LHCN-M2 (cell line): ENCODE data around the gene VSIG10L2. TPM values are rescaled to one million over a fixed set of nuclear protein-coding genes. Genes with fewer than 3 reads are reported as not detected.
"Not testable (repeated sequence)": the region's sequence is repeated elsewhere in the genome, so short reads cannot be mapped to it uniquely, and the experiment has no call there.

ENCODE experiments used
- DNase-seq: peaks from one replicate; pipeline ENCODE4 v3.0.0-alpha.2; 2012; ENCODE audit warnings: low read depth
- polyA plus RNA-seq: library from polyadenylated mRNA; unstranded; fragments of >200 nt; gene quantifications from one replicate; pipeline ENCODE4 v1.2.1, GENCODE V29; 2012; ENCODE audit warnings: missing spikeins
- total RNA-seq: library from RNA; depleted of rRNA; stranded (reverse); fragments of >200 nt; gene quantifications from 2 replicates; pipeline ENCODE4 v1.2.3, GENCODE V29; 2014; rRNA removed

The VSIG10L2 gene
- not detected in 2 replicates for total RNA-seq
- polyA plus RNA-seq: not detected

DNA sequence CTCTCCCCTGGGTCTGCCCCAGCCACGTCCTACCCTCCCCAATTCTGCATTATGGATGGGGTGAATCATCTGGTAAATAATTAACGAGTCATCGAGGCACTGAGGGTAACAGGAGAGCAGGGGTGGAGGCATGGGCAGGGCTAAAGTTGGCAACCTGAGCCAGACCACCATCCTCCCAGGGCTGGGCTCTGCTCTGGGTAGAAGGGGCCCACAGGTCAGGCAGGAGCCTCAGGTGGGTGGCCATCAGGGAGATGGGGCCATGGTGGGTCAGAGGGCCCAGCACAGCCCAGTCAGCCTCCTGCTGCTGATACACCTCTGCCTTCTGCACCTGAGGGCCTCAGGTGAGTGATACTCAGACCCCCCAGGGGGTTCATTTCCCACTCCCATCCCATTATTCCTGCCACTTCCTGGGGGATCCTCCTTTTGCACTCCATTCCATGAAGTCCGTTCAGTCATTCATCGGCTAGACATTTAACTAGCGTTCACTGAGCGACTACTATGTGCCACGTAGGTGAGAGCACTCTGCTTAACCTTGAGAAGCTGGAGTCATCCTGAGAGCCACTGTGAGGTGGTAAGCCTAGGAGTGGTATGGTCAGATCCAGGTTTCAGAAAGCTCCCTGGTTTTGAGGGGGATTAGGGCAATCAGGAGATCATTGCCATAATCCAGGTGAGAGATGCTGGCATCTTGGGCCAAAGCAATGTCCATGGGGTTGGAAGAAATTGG, at the start of gene VSIG10L2:
Gene VSIG10L2 (plus strand): TSS at position 248 of the 724 bp plus-strand sequence. CDS start 12 bp downstream, at position 260.
- DNase-seq: no peak

DNA sequence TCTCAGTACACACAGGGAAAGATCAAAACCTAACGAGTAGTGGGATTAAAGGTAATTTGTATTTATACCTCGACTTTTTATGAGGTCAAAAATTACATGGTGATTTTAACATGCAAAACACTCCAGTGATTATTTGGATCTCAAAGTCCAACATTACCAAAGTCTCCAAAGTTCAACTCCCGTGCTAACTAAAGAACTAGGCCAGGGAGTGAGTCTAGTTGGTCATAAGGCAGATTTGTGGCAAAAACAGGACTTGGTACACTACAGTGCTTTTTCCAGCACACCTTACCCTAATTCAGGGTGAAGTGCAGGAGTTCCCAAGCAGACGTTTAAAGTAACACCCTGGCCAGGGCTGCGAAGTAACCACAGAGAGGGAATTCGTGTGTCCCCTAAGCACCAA, 44.0 kb upstream of the VSIG10L2 start:
- DNase-seq: no peak

DNA sequence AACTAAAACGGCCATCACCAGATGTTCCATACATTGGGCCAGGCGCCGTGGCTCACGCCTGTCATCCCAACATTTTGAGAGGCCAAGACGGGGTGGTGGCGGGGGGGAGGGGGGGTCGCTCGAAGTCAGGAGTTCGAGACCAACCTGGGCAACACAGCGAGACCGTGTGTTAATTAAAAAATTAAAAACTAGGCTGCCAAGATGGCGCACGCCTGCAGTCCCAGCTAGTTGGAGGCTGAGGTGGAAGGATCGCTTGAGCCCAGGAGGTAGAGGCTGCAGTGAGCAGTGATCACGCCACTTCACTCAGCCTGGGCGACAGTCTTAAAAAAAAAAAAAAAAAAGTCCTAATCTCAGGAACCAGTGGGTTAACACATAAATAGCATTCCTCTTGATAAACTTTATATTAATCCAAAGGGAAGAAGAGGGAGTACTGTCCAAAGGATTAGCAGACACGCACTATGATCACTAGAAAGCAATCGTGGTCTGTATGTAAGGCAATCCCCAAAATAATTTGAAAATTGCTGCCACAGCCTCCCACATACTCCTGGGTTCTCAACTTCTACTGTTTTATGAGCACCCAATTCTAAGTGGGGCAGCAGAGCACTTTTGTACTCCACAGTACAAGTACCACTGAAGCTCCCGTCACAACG, 43.4 kb upstream of the VSIG10L2 start:
- peak; percentile 13 for DNase-seq

DNA sequence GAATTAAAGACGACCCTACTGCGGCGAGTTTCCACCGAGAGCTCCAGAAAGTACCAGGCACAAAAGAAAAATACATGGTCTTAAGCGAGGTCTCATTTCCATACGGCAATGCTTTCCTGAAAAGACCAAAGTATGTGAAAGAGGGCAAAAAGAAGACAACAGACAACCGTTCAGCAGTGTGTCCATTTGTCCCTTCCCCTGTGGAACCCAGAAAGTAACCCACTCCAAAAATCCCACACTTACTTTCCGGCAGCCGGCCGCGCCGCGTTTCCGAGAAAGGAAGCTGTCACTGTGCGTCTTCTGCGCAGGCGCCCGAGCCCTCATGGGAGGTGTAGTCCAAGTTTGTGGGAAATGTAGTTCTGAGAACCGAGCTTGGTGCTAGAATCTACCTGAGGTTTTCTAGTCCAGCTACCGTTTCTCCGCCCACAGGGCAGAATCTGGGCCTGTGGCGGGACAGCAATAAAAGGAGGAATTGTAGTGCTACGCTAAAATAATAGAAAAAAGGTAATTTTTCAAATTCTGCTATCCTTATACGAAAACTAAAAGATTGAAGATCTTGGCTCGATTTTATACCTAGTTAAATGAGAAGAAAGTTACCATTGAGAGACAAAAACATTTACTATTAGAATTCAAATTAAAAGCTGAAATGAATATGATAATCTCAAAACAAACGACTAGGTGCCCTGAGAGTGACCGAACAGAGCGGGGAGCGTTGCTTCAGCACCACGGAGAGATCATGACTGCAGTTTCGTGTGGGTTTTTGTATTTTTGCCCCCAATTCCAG, 42.7 kb upstream of the VSIG10L2 start, which contains the start of gene PUS3:
Gene PUS3 (minus strand): TSS at position 280 of the 784 bp plus-strand sequence. CDS start 6,922 bp downstream, outside the sequence.
- peak; percentile 77 for DNase-seq

DNA sequence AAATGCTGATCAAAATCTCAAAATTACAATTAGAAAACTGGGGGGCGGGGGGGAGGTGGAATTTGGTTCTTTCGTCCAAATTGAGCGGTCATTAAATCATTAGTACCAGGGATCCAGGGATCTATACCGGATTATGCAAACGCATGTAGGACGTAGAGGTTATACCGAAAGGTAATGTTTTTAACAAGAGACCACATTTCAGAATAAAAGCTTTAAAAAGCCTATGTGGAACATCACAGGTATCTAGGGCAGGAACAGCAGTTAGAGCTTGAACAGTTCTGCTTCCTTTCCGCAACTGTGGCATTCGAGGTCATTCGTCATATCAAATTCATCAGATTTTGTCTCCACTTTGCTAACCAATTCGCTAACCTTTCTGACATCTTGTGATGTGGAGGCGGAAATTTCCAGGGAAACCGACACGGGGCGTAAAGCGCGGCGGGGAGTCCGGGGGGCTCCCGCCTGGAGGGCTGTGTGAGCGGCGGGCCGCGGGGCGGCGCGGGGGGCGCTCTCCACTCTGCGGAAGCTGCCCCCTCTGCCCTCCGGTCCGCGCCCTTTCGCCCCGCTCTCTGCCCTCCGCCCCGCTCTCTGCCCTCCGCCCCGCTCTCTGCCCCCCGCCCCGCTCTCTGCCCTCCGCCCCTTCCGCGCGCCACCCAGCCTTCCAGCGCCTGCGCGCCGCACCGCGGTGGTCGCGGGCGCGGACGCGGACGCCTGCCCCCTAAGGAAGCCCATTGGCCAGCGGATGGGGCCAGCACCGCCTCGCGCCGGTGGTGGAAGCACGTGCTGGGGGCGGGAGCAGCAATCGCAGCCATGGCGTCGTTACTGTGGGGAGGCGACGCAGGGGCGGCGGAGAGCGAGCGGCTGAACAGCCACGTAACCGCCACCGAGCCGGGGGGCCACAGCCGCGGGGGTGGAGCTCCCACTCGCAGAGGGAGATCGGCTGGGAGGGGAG, 41.9 kb upstream of the VSIG10L2 start, which contains the start of gene DDX25:
Gene DDX25 (plus strand): TSS at position 798 of the 949 bp plus-strand sequence. CDS start 10 bp downstream, at position 808.
- no peak for DNase-seq

DNA sequence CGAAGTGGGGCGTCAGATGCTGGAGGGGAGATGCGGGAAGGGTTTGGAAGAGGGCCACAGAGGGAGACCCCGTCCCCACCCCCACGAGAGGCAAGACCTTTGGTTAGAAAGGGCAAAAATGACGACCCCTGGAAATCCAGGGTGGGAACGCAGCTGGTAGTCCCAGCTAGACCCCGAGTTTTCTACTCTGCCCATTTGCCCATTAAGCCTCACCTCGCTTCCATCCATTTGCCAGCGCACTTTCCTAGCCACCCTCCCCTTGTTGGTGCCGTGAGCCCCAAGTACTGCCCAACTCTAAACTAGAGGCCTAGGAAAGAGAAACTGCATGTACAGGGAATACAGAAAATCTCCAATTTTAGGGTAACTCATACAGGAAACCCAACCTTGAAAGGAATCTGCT, 41.2 kb upstream of the VSIG10L2 start:
- DNase-seq: no peak

DNA sequence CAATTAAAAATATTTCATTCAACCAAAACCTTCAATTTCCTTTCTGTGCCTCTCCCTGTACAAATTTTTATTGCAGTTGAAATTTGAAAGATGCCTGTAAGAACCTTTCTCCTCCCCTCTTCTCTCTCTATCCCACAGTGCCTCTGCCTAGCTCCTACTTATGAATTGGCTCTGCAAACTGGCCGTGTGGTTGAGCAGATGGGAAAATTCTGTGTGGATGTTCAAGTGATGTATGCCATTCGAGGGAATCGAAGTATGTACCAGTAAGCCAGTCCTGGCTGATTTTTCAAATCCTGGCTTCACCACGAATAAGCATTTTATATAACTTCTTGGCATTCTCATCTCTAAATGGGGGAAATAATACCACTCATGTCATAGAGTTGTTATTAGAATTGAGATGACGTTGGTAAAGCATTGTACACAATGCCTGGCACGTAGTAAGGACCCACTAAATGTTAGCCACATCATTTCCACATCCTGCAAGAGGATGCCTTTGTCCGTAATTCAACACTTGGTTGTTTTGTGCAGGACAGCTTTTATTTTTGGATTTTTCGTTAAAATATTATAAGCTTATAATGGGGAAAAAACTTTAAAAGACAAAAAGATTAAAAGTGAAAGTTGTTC, 35.5 kb upstream of the VSIG10L2 start:
- no peak for DNase-seq

DNA sequence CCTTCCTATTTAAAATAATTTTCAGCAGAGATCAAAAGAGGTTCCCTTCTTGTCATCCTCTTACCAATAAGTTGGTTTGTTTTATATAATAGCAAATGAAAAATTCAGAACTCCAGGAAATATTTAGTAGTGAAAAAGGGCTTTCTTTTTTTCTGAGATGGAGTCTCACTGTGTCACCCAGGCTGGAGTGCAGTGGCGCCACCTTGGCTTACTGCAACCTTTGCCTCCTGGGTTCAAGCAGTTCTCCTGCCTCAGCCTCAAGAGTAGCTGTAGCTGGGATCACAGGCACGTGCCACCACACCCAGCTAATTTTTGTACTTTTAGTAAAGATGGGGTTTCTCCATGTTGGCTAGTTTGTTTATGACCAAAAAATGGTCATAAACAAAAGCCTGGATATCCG, 31.2 kb upstream of the VSIG10L2 start:
- DNase-seq: not testable (repeated sequence)

DNA sequence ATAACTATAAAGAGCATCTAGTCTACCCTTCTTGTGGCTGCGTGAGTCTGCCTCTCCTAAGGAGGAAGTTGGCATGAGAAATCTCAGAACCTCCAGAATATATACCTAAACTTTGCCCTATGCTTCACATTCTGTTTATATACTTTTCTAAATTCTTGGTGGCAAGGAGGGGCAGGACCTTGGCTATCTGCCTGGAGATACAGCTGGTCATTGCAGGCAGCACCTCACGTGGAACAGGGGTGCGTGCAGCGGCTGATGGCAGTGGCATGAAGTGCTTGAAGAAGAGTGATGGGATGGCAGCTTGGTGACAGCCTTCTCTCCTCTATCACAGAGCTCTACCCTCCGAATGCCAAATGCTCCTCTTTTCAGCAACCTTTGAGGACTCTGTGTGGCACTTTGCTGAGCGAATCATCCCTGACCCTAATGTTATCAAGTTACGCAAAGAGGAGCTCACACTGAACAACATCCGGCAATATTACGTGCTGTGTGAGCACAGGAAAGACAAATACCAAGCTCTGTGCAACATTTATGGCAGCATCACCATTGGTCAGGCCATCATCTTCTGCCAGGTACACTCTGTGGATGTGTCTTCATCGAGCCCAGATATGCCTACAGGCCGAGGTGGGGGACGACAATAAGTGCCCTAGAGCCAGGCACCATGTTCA, 29.0 kb upstream of the VSIG10L2 start:
- no peak for DNase-seq

DNA sequence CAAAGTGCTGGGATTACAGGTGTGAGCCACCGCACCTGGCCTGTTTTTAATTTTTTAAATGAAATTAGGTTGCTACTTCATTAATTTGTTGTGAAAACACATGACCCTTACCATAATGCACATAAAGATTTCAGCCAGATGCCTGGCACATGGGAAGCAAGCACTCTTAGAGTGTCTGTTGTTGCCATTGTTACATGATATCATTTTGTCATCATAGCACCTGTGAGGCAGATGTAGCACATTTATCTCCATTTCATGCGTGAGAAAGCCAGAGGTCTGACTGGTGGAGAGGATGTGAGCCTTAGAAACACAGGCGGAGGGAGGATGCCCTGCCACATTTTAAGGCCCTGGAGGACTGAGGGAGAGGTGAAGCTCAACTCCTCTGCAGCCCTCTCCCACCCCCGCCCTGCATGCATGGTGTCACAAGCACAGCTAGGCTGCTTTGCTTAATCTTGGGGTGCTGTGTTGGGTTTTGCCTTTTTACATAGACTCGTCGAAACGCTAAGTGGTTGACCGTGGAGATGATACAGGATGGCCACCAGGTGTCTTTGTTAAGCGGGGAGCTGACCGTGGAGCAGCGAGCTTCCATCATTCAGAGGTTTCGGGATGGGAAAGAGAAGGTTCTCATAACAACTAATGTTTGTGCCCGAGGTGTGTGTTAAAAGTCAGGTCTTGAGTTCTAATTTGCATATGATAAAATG, 27.6 kb upstream of the VSIG10L2 start:
- peak; percentile 19 for DNase-seq

DNA sequence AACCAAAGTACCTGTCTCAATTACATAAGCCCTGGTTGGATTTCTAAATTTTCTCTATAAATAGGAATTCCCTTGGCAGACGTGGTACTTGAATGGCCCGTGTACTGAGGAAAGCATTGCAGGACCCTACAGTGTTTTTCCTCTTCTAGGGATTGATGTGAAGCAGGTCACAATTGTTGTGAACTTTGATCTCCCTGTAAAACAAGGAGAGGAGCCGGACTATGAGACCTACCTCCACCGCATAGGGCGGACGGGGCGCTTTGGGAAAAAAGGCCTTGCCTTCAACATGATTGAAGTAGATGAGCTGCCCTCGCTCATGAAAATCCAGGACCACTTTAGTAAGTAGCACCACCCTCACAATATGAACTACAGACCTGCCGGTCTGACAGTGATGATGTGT, 24.8 kb upstream of the VSIG10L2 start:
- DNase-seq: no peak

DNA sequence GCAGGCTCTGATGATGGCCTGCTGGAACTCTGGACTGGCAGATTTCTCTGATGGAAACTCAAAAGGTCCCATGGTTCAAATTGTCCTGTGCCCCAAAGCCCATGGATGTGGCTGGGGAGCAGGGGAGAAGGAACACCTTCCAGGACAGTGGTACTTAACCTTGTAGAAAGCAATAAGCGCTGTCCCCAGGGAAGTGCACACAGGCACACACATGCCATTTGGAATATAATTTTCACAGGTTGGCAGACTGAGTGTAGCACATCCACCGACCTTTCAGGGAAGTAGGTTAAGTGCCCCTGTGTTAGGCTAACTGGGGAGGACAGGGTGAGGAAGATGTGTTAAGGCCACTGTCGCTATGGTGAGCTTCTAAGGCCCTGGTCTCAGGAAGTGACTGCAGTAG, 23.7 kb upstream of the VSIG10L2 start:
- no peak for DNase-seq

DNA sequence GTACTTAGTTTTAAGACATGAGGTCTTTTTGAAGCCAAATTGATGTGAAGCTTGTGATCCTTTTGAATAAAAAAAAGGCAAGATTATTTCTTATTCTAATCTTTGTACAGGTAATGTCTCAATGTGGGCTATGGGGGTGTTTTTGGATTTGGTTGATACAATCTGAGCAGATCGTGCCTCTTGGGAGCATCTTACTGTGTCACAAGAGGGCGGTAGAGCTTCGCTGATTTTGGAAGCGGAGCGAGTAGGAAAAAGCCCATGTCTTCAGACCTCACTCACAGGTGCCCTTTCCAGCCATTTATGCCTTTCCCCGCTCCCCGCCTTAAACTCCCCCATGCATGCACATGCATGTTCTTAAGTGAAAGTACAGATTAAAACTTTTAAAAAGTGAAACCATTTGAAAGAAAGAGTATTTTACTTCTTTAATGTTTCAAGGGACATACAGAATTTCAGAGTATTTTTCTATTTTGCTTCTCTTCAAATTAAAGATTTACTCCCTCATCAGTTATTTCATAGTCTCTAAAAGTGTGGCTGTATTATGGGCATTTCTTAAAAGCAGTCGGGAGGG, 22.7 kb upstream of the VSIG10L2 start:
- DNase-seq: peak; percentile 68

DNA sequence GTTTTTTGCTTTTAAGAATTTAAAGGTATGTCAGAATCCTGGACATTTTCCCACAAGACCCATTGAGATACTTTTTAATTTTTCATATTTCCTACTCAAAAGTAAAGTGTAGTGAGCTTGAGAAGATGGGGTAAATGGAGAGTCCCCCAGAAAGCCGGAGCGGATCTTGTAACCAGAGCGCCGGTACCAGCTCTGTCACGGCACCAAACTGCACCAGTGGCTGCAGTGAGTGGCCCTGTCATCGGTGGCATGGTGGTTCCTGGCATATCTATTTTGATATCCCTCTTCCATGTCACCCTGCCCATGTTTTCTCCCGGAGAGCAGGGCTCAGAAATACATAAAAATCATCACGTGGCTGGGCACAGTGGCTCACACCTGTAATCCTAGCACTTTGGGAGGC, 22.2 kb upstream of the VSIG10L2 start:
- DNase-seq: no peak

DNA sequence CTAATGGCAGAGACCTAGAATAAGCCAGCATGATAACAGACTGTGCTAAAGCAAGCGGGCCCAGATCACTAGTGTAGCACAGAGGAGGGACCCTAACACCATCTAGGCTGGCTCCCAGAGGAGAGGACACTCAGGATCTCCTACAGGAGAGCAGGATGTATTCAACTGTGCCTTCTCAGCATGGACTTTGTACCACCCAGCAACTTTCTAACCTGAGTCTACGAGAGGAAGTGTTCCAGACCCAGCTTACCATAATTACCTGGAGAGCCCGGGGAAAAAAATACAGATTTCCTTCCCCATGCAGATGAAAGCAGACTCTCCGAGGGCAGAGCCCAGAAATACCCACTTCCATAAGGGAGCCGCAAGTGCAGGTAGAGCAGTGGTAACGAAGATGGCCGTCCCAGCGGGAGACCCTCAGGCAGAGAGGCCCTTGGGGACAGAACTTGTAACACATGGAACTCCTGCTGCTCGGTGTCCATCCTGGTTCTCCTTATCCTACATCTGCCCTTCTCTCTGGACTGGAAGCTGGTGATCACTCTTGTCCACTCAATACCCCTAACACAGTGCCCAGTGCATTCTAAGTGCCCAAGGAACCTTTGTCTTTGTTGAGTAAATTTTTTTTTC, 21.3 kb upstream of the VSIG10L2 start:
- DNase-seq: no peak

DNA sequence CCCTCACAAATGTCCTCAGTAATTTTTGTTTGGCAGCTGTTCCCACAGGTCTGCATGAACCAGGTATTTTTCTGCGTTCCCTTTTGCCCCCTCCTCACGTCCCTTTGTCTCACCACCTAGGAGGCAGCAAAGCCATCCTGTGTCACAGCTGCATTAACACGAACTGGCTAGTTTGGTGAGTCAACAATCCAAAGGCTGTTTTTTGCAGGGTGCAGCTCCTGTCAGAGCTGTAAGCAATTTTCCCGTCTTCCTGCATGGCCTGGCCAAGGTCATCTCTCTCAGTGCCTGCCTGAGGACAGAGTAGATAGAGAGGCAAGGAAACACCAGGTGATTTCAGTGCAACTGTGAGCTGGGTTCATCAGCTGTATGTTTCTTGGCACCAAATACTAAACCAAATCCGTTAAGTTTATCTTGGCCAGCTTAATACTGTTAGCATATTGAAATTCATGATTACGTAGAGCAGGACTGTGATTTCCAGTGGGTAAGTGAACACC, 20.6 kb upstream of the VSIG10L2 start:
- no peak for DNase-seq

DNA sequence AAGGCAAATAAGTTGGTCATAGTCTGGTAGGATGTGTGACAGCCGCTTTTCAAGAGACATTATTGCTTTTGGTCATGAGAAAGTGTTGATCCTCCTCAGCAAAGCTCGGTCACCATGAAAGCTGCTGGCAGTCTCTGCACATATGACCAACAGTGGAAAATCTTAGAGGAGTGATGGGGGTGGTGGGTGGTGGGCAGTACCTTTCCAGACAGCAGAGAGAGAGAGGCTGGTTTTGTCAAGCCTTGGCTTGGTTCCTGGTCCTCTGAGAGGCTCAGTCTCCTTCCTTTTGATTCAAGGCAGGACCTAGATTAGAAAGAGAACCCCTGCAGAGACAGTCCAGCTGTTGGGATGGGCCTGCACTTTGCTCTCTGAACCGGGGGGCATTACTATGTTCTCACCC, 20.0 kb upstream of the VSIG10L2 start:
- no peak for DNase-seq

DNA sequence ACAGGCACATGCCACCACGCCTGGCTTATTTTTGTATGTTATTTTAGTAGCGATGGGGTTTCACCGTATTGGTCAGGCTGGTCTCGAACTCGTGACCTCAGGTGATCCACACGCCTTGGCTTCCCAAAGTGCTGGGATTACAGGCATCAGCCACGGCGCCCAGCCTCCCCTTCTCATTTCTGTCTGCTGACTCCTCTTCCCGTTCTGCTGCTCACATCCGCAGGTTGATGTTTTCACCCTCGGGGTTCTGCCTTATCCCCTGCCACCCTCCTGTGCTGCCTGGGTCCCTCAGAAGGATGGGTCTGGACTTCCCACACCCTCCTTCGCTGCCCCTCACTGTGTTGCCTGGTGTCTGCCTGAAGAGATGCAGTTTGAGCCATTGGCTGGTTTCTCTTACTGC, 19.2 kb upstream of the VSIG10L2 start:
- DNase-seq: no peak
